ENCODE data around the gene UNCX.

GRCh38 chr7:1214516-1214915, 18.2 kb upstream of the UNCX start:
- TF ChIP-seq, protein P1, sequence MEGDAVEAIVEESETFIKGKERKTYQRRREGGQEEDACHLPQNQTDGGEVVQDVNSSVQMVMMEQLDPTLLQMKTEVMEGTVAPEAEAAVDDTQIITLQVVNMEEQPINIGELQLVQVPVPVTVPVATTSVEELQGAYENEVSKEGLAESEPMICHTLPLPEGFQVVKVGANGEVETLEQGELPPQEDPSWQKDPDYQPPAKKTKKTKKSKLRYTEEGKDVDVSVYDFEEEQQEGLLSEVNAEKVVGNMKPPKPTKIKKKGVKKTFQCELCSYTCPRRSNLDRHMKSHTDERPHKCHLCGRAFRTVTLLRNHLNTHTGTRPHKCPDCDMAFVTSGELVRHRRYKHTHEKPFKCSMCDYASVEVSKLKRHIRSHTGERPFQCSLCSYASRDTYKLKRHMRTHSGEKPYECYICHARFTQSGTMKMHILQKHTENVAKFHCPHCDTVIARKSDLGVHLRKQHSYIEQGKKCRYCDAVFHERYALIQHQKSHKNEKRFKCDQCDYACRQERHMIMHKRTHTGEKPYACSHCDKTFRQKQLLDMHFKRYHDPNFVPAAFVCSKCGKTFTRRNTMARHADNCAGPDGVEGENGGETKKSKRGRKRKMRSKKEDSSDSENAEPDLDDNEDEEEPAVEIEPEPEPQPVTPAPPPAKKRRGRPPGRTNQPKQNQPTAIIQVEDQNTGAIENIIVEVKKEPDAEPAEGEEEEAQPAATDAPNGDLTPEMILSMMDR (IDR thresholded peaks at IDR 0.05): no peak
- no peak for TF ChIP-seq POLR2A (IDR thresholded peaks at IDR 0.05; ENCODE audit: low read depth)
- TF ChIP-seq EP300 (IDR thresholded peaks at IDR 0.05): no peak
